Mucosa of rectum (tissue), 2 donors: ENCODE measurements around the gene SEC61A1.

Experiments used
- H3K27ac ChIP-seq, 2 donors: one replicate each; pipeline ENCODE4 v1.7.0; 2013; ENCODE audit warnings: inconsistent platforms in 2 of 2, low read depth in 2 of 2, low read length in 2 of 2
- H3K27me3 ChIP-seq, 2 donors: one replicate each; pipeline ENCODE4 v1.7.0; 2013; ENCODE audit warnings: low read length in 2 of 2; ENCODE audit not compliant: control insufficient read depth in 2 of 2, insufficient read depth in 2 of 2
- H3K36me3 ChIP-seq, 2 donors: one replicate each; pipeline ENCODE4 v1.7.0; 2013; ENCODE audit warnings: low read length in 2 of 2; ENCODE audit not compliant: control insufficient read depth in 2 of 2, insufficient read depth in 2 of 2
- H3K4me1 ChIP-seq, 2 donors: one replicate each; pipeline ENCODE4 v1.7.0; 2013; ENCODE audit warnings: low read length in 2 of 2, mild to moderate bottlenecking in 1 of 2; ENCODE audit not compliant: control insufficient read depth in 2 of 2, insufficient read depth in 2 of 2
- H3K4me3 ChIP-seq, 2 donors: one replicate each; pipeline ENCODE4 v1.7.0; 2013; ENCODE audit warnings: low read length in 2 of 2
- H3K9ac ChIP-seq, 2 donors: one replicate each; pipeline ENCODE4 v1.7.0; 2013; ENCODE audit warnings: low read length in 2 of 2, low read depth in 1 of 2, mild to moderate bottlenecking in 1 of 2
- H3K9me3 ChIP-seq, 2 donors: one replicate each; pipeline ENCODE4 v1.7.0; 2013; ENCODE audit warnings: low read length in 2 of 2; ENCODE audit not compliant: control insufficient read depth in 2 of 2
- donor health status: healthy.
- donor health status: Normal muscosa, but diverticular disease.

The SEC61A1 gene

GRCh38 chr3:128076483-128077201 is 24.4 kb downstream of the SEC61A1 start:
- H3K27ac ChIP-seq: peak overlapping the region; percentile 9 to 20
- H3K4me1 ChIP-seq: peaks cover 23 to 26% of the 10 kb centered on the region in 2 donors
- no peaks in the 10 kb centered on the region for H3K27me3 ChIP-seq
- H3K36me3 ChIP-seq: peaks cover 0 to 19% of the 10 kb centered on the region in 2 donors
- H3K4me3 ChIP-seq: peak overlapping the region; percentile 69 to 70
- H3K9me3 ChIP-seq: no peaks in the 10 kb centered on the region
- H3K9ac ChIP-seq: peak overlapping the region in 1 of 2 donors; percentile 52

DNA sequence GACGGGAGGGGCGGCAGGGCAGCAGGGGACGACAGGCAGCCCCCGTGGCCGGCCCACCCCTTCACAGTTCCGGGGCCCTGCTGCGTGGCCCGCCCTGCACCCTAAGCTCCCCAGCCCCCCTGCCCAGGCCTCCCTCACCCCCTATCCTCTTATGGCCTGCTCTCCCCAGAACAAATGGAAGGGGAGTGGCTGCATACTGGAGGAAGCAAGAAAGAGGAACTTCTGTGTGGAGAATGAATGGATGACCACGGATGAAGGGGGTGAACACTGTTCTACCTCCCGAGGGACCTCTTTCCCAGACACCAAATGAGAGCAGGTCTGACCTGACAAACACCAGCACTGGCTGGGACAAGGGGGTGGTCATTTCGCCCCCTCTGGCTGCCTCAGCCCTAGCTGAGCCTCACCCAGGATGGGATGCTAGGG is 25.0 kb downstream of the SEC61A1 start:
- Histone ChIP-seq H3K4me3 (peak overlapping the region in 1 of 2 donors; percentile 69), H3K9ac (no peak overlapping the region), H3K9me3 (no peaks in the 10 kb centered on the region), H3K27me3 (no peaks in the 10 kb centered on the region), H3K4me1 (peaks cover 26 to 28% of the 10 kb centered on the region in 2 donors), H3K27ac (peak overlapping the region in 1 of 2 donors; percentile 9), H3K36me3 (peaks cover 0 to 15% of the 10 kb centered on the region in 2 donors)

GRCh38 chr3:128077665-128078064 is 25.4 kb downstream of the SEC61A1 start:
- Histone ChIP-seq H3K4me1 (peaks cover 30% of the 10 kb centered on the region in 2 donors), H3K9me3 (no peaks in the 10 kb centered on the region), H3K27ac (no peak overlapping the region), H3K27me3 (no peaks in the 10 kb centered on the region), H3K9ac (no peak overlapping the region), H3K36me3 (peaks cover 0 to 14% of the 10 kb centered on the region in 2 donors), H3K4me3 (no peak overlapping the region)

DNA sequence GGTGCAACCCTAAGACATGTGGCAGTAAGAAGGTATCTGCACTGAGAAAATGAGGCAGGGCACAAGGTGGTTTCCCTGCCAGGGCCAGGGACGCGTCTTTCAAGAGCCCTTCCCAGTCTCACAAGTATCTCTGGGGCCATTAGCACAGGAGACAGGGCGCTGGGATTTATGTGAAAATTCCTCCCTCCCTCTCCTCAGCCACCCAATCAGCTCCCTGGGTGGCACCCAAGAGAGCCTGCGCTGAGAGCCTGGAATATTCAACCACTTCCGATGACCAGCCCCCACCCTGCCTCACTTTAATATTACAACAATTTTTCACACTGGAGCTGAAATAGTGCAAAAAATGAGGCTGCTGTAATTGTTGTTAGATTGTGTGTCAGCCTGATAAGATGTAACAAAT is 26.1 kb downstream of the SEC61A1 start:
- H3K27ac ChIP-seq: no peak overlapping the region
- no peak overlapping the region for H3K9ac ChIP-seq
- H3K9me3 ChIP-seq: no peaks in the 10 kb centered on the region
- no peaks in the 10 kb centered on the region for H3K27me3 ChIP-seq
- H3K4me3 ChIP-seq: no peak overlapping the region
- peaks cover 30 to 33% of the 10 kb centered on the region in 2 donors for H3K4me1 ChIP-seq
- peaks cover 0 to 8% of the 10 kb centered on the region in 2 donors for H3K36me3 ChIP-seq

GRCh38 chr3:128078875-128079274 is 26.6 kb downstream of the SEC61A1 start:
- H3K4me1 ChIP-seq: peaks cover 30 to 33% of the 10 kb centered on the region in 2 donors
- no peaks in the 10 kb centered on the region for H3K9me3 ChIP-seq
- H3K4me3 ChIP-seq: no peak overlapping the region
- H3K36me3 ChIP-seq: peaks cover 0 to 5% of the 10 kb centered on the region in 2 donors
- H3K9ac ChIP-seq: no peak overlapping the region
- no peaks in the 10 kb centered on the region for H3K27me3 ChIP-seq
- no peak overlapping the region for H3K27ac ChIP-seq

DNA sequence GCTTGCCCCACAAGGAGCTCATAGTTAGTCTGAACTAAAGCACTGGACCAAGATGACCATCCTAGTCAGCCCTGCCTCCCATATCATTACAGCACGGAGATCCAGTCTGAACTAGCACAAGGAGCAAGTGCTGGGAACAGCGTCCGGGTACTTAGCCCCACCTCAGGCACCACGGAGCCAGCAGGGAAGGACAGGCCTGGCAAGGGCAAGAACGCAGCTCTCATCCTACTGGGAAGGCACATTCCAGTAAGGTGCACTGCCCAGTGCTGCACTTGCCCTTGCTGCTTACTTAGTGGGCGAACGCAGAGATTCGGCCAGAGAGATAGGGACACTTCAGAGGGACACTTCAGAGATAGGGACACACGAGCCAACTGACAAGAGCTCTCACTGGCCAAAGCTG is 27.6 kb downstream of the SEC61A1 start:
- Histone ChIP-seq H3K9me3 (no peaks in the 10 kb centered on the region), H3K4me3 (no peak overlapping the region), H3K27me3 (no peaks in the 10 kb centered on the region), H3K4me1 (peaks cover 30 to 36% of the 10 kb centered on the region in 2 donors), H3K9ac (no peak overlapping the region), H3K27ac (peak overlapping the region in 1 of 2 donors; percentile 6), H3K36me3 (peaks cover 0 to 5% of the 10 kb centered on the region in 2 donors)

GRCh38 chr3:128080323-128081080 is 28.3 kb downstream of the SEC61A1 start:
- Histone ChIP-seq H3K36me3 (peaks cover under 1 to 5% of the 10 kb centered on the region in 2 donors), H3K27me3 (no peaks in the 10 kb centered on the region), H3K4me1 (peaks cover 27 to 33% of the 10 kb centered on the region in 2 donors), H3K9me3 (no peaks in the 10 kb centered on the region), H3K4me3 (no peak overlapping the region), H3K9ac (no peak overlapping the region), H3K27ac (peak overlapping the region; percentile 12 to 16)

GRCh38 chr3:128081226-128081625 is 29.0 kb downstream of the SEC61A1 start:
- Histone ChIP-seq H3K4me3 (no peak overlapping the region), H3K27ac (peak overlapping the region in 1 of 2 donors; percentile 16), H3K36me3 (peaks cover 4 to 5% of the 10 kb centered on the region in 2 donors), H3K9ac (no peak overlapping the region), H3K9me3 (no peaks in the 10 kb centered on the region), H3K27me3 (no peaks in the 10 kb centered on the region), H3K4me1 (peaks cover 20 to 27% of the 10 kb centered on the region in 2 donors)

- Histone ChIP-seq H3K4me1 (peaks cover 15 to 22% of the 10 kb centered on the region in 2 donors), H3K9ac (no peak overlapping the region), H3K9me3 (no peaks in the 10 kb centered on the region), H3K27ac (no peak overlapping the region), H3K27me3 (no peaks in the 10 kb centered on the region), H3K36me3 (peaks cover 5 to 6% of the 10 kb centered on the region in 2 donors), H3K4me3 (no peak overlapping the region)
These were observed 29.6 kb downstream of the SEC61A1 start for GRCh38 chr3:128081846-128082245.

DNA sequence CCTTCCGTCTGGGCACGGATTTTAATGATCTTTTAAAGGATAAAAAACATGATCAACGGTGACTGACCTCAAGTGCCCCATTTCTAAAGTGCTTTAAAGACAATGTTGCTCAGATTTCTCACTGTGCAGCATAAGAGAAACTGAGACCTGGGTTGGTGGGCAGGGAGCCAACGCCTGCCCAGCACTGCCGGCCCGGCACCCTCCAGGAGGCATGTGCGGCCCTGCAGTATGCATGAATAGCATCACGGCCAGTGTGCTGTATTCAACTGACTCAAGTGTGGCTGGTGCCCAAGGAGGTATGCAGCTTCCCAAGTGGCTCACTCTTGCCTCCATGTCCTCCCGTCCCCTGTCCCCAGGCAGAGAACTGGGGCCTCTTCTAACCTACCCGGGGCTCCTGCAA is 30.3 kb downstream of the SEC61A1 start:
- Histone ChIP-seq H3K4me3 (no peak overlapping the region), H3K36me3 (peaks cover 8 to 11% of the 10 kb centered on the region in 2 donors), H3K27me3 (no peaks in the 10 kb centered on the region), H3K27ac (no peak overlapping the region), H3K4me1 (peaks cover 15 to 19% of the 10 kb centered on the region in 2 donors), H3K9me3 (no peaks in the 10 kb centered on the region), H3K9ac (no peak overlapping the region)
